Measurements from ENCODE around the gene CCDC24.

The CCDC24 gene

GRCh38 chr1:43963006-43963405 is 28.4 kb upstream of the CCDC24 start:
- in situ Hi-C loops (cut with MboI; ENCODE audit: low sequenced_read_pairs) = no loop called here

GRCh38 chr1:43963890-43964289 is 27.5 kb upstream of the CCDC24 start:
- in situ Hi-C loops (cut with MboI; ENCODE audit: low sequenced_read_pairs) = no loop called here

GRCh38 chr1:43965316-43965715 is 26.1 kb upstream of the CCDC24 start:
- in situ Hi-C loops (cut with MboI; ENCODE audit: low sequenced_read_pairs) = no loop called here

- in situ Hi-C loops (cut with MboI; ENCODE audit: low sequenced_read_pairs) = no loop called here
Measured at GRCh38 chr1:43968348-43968948, 23.0 kb upstream of the CCDC24 start.

GRCh38 chr1:43969416-43969745 is 22.0 kb upstream of the CCDC24 start:
- in situ Hi-C loops (cut with MboI; ENCODE audit: low sequenced_read_pairs) = no loop called here

GRCh38 chr1:43969746-43970466 is 21.5 kb upstream of the CCDC24 start, which contains the start of gene DPH2:
Gene DPH2, plus strand, starts transcription at chr1:43970010. Its CDS starts 166 bp downstream, at chr1:43970176.
- in situ Hi-C loops (cut with MboI; ENCODE audit: low sequenced_read_pairs) = no loop called here

- in situ Hi-C loops (cut with MboI; ENCODE audit: low sequenced_read_pairs) = no loop called here
Measured at GRCh38 chr1:43970502-43970901, 20.9 kb upstream of the CCDC24 start.

GRCh38 chr1:43970911-43971310 is 20.5 kb upstream of the CCDC24 start:
- in situ Hi-C loops (cut with MboI; ENCODE audit: low sequenced_read_pairs) = no loop called here

GRCh38 chr1:43971336-43971980 is 19.9 kb upstream of the CCDC24 start:
- in situ Hi-C loops (cut with MboI; ENCODE audit: low sequenced_read_pairs) = no loop called here

- in situ Hi-C loops (cut with MboI; ENCODE audit: low sequenced_read_pairs) = no loop called here
Measured at GRCh38 chr1:43973981-43974442, 17.4 kb upstream of the CCDC24 start.

- in situ Hi-C loops (cut with MboI; ENCODE audit: low sequenced_read_pairs) = no loop called here
Measured at GRCh38 chr1:43974443-43975248, 16.8 kb upstream of the CCDC24 start, which contains the start of gene ATP6V0B. Gene ATP6V0B, plus strand, starts transcription at chr1:43974960. Its CDS starts 81 bp downstream, at chr1:43975041.

GRCh38 chr1:43975249-43975961 is 16.0 kb upstream of the CCDC24 start:
- in situ Hi-C loops (cut with MboI; ENCODE audit: low sequenced_read_pairs) = no loop called here

- in situ Hi-C loops (cut with MboI; ENCODE audit: low sequenced_read_pairs) = no loop called here
Measured at GRCh38 chr1:43976045-43976444, 15.4 kb upstream of the CCDC24 start.

GRCh38 chr1:43976890-43977289 is 14.5 kb upstream of the CCDC24 start:
- in situ Hi-C loops (cut with MboI; ENCODE audit: low sequenced_read_pairs) = no loop called here

GRCh38 chr1:43977376-43978263 is 13.8 kb upstream of the CCDC24 start:
- in situ Hi-C loops (cut with MboI; ENCODE audit: low sequenced_read_pairs) = no loop called here

GRCh38 chr1:43978264-43978550 is 13.2 kb upstream of the CCDC24 start:
- in situ Hi-C loops (cut with MboI; ENCODE audit: low sequenced_read_pairs) = no loop called here

GRCh38 chr1:43978551-43979260 is 12.7 kb upstream of the CCDC24 start, which contains the start of gene B4GALT2:
Gene B4GALT2, plus strand, starts transcription at chr1:43979210. Its CDS starts 1,951 bp downstream, at chr1:43981161.
- in situ Hi-C loops (cut with MboI; ENCODE audit: low sequenced_read_pairs) = no loop called here

GRCh38 chr1:43979261-43979527 is 12.2 kb upstream of the CCDC24 start:
- in situ Hi-C loops (cut with MboI; ENCODE audit: low sequenced_read_pairs) = no loop called here

- in situ Hi-C loops (cut with MboI; ENCODE audit: low sequenced_read_pairs) = no loop called here
Measured at GRCh38 chr1:43979528-43980254, 11.7 kb upstream of the CCDC24 start.
